ENCODE measurements around the gene CAMK2B.

The CAMK2B gene

GRCh38 chr7:44330331-44330730 is 4.9 kb upstream of the CAMK2B start:
- DNase-seq (ENCODE audit: low read depth in 2 of 2) = no peak

- no peak for DNase-seq (ENCODE audit: low read depth in 2 of 2)
These were observed 4.5 kb upstream of the CAMK2B start for GRCh38 chr7:44329888-44330287.

GRCh38 chr7:44329081-44329480 is 3.7 kb upstream of the CAMK2B start:
- DNase-seq (ENCODE audit: low read depth in 2 of 2) = no peak

GRCh38 chr7:44327981-44328380 is 2.6 kb upstream of the CAMK2B start:
- DNase-seq (ENCODE audit: low read depth in 2 of 2) = no peak

- DNase-seq (ENCODE audit: low read depth in 2 of 2) = no peak
These were observed 1.1 kb upstream of the CAMK2B start for GRCh38 chr7:44326261-44327125.

- DNase-seq (ENCODE audit: low read depth in 2 of 2) = no peak
These were observed 432 bp upstream of the CAMK2B start for GRCh38 chr7:44325811-44326241.

GRCh38 chr7:44324481-44325200 is 753 bp downstream of the CAMK2B start:
- DNase-seq (ENCODE audit: low read depth in 2 of 2) = no peak

- no peak for DNase-seq (ENCODE audit: low read depth in 2 of 2)
These were observed 1.3 kb downstream of the CAMK2B start for GRCh38 chr7:44324204-44324480.

GRCh38 chr7:44323381-44324203 is 1.8 kb downstream of the CAMK2B start:
- no peak for DNase-seq (ENCODE audit: low read depth in 2 of 2)

GRCh38 chr7:44322631-44323363 is 2.6 kb downstream of the CAMK2B start:
- no peak for DNase-seq (ENCODE audit: low read depth in 2 of 2)

- DNase-seq (ENCODE audit: low read depth in 2 of 2) = no peak
These were observed 3.6 kb downstream of the CAMK2B start for GRCh38 chr7:44321796-44322195.

GRCh38 chr7:44320794-44321371 is 4.5 kb downstream of the CAMK2B start:
- no peak for DNase-seq (ENCODE audit: low read depth in 2 of 2)

GRCh38 chr7:44320141-44320540 is 5.3 kb downstream of the CAMK2B start:
- no peak for DNase-seq (ENCODE audit: low read depth in 2 of 2)

GRCh38 chr7:44318332-44318731 is 7.1 kb downstream of the CAMK2B start:
- DNase-seq (ENCODE audit: low read depth in 2 of 2) = no peak

- no peak for DNase-seq (ENCODE audit: low read depth in 2 of 2)
These were observed 10.0 kb downstream of the CAMK2B start for GRCh38 chr7:44315301-44315903.

GRCh38 chr7:44313621-44314031 is 11.8 kb downstream of the CAMK2B start:
- no peak for DNase-seq (ENCODE audit: low read depth in 2 of 2)

- no peak for DNase-seq (ENCODE audit: low read depth in 2 of 2)
These were observed 12.4 kb downstream of the CAMK2B start for GRCh38 chr7:44313016-44313415.

GRCh38 chr7:44311561-44312495 is 13.6 kb downstream of the CAMK2B start:
- DNase-seq (ENCODE audit: low read depth in 2 of 2) = no peak

GRCh38 chr7:44310221-44310848 is 15.1 kb downstream of the CAMK2B start:
- no peak for DNase-seq (ENCODE audit: low read depth in 2 of 2)
